ENCODE data around the gene MT1E.

MT1E gene

GRCh38 chr16:56628486-56629350, 3.1 kb downstream of the MT1E start:
- Mint-ChIP-seq H3K4me3 (no peak overlapping the region), H3K9me3 (no peaks in the 10 kb centered on the region), H3K36me3 (ENCODE audit: low read depth) (no peaks in the 10 kb centered on the region), H3K4me1 (ENCODE audit: low read depth) (peaks cover 22% of the 10 kb centered on the region), H3K27ac (no peak overlapping the region), H3K27me3 (peaks cover 63% of the 10 kb centered on the region)
- no peak for DNase-seq

- no peak for DNase-seq
- Mint-ChIP-seq H3K9me3 (no peaks in the 10 kb centered on the region), H3K36me3 (ENCODE audit: low read depth) (no peaks in the 10 kb centered on the region), H3K27me3 (peaks cover 71% of the 10 kb centered on the region), H3K4me1 (ENCODE audit: low read depth) (peaks cover 22% of the 10 kb centered on the region), H3K27ac (no peak overlapping the region), H3K4me3 (no peak overlapping the region)
Observed at GRCh38 chr16:56629531-56629930, 4.0 kb downstream of the MT1E start.

GRCh38 chr16:56630134-56630533, 4.6 kb downstream of the MT1E start:
- H3K27me3 Mint-ChIP-seq, result peaks cover 72% of the 10 kb centered on the region

GRCh38 chr16:56631197-56631596, 5.6 kb downstream of the MT1E start:
- peaks cover 73% of the 10 kb centered on the region for H3K27me3 Mint-ChIP-seq
- no peaks in the 10 kb centered on the region for H3K36me3 Mint-ChIP-seq (ENCODE audit: low read depth)
- H3K9me3 Mint-ChIP-seq, result no peaks in the 10 kb centered on the region
- no peak overlapping the region for H3K27ac Mint-ChIP-seq
- DNase-seq, result no peak
- peaks cover 20% of the 10 kb centered on the region for H3K4me1 Mint-ChIP-seq (ENCODE audit: low read depth)
- no peak overlapping the region for H3K4me3 Mint-ChIP-seq

More at GRCh38 chr16:56630134-56630533, 4.6 kb downstream of the MT1E start:
- DNase-seq, result no peak
- Mint-ChIP-seq H3K9me3 (no peaks in the 10 kb centered on the region), H3K36me3 (ENCODE audit: low read depth) (no peaks in the 10 kb centered on the region), H3K4me3 (no peak overlapping the region), H3K4me1 (ENCODE audit: low read depth) (peaks cover 22% of the 10 kb centered on the region), H3K27ac (no peak overlapping the region)

- Mint-ChIP-seq H3K9me3 (no peaks in the 10 kb centered on the region), H3K4me3 (peak overlapping the region; percentile 34), H3K27ac (no peak overlapping the region), H3K4me1 (ENCODE audit: low read depth) (peaks cover 19% of the 10 kb centered on the region), H3K27me3 (peaks cover 74% of the 10 kb centered on the region), H3K36me3 (ENCODE audit: low read depth) (no peaks in the 10 kb centered on the region)
- DNase-seq, result no peak
Observed at GRCh38 chr16:56631832-56632155, 6.2 kb downstream of the MT1E start.

- Mint-ChIP-seq H3K36me3 (ENCODE audit: low read depth) (no peaks in the 10 kb centered on the region), H3K27me3 (peaks cover 74% of the 10 kb centered on the region), H3K4me1 (ENCODE audit: low read depth) (peaks cover 19% of the 10 kb centered on the region), H3K9me3 (no peaks in the 10 kb centered on the region), H3K4me3 (peak within 1 kb of the TSS; percentile 43), H3K27ac (no peak within 1 kb of the TSS)
- DNase-seq, result no peak
Observed at GRCh38 chr16:56632156-56632847, 6.7 kb downstream of the MT1E start, which contains the start of gene MT1M. Gene MT1M, plus strand, starts transcription at chr16:56632659. Its CDS starts 73 bp downstream, at chr16:56632732.

GRCh38 chr16:56632848-56633365, 7.3 kb downstream of the MT1E start:
- Mint-ChIP-seq H3K27me3 (peaks cover 79% of the 10 kb centered on the region), H3K9me3 (no peaks in the 10 kb centered on the region)
- no peak for DNase-seq

GRCh38 chr16:56633535-56633934, 8.0 kb downstream of the MT1E start:
- Mint-ChIP-seq H3K27ac (no peak overlapping the region), H3K4me1 (ENCODE audit: low read depth) (peaks cover 27% of the 10 kb centered on the region), H3K9me3 (no peaks in the 10 kb centered on the region), H3K4me3 (no peak overlapping the region), H3K27me3 (peaks cover 85% of the 10 kb centered on the region), H3K36me3 (ENCODE audit: low read depth) (no peaks in the 10 kb centered on the region)
- DNase-seq, result no peak

More at GRCh38 chr16:56632848-56633365, 7.3 kb downstream of the MT1E start:
- Mint-ChIP-seq H3K36me3 (ENCODE audit: low read depth) (no peaks in the 10 kb centered on the region), H3K27ac (no peak overlapping the region), H3K4me1 (ENCODE audit: low read depth) (peaks cover 22% of the 10 kb centered on the region), H3K4me3 (peak overlapping the region; percentile 15)

GRCh38 chr16:56634715-56635440, 9.3 kb downstream of the MT1E start:
- Mint-ChIP-seq H3K4me3 (peak overlapping the region; percentile 51), H3K27ac (no peak overlapping the region), H3K36me3 (ENCODE audit: low read depth) (no peaks in the 10 kb centered on the region), H3K9me3 (no peaks in the 10 kb centered on the region), H3K4me1 (ENCODE audit: low read depth) (peaks cover 29% of the 10 kb centered on the region), H3K27me3 (peaks cover 97% of the 10 kb centered on the region)
- DNase-seq, result no peak

- peaks cover 97% of the 10 kb centered on the region for H3K27me3 Mint-ChIP-seq
- H3K9me3 Mint-ChIP-seq, result no peaks in the 10 kb centered on the region
- no peaks in the 10 kb centered on the region for H3K36me3 Mint-ChIP-seq (ENCODE audit: low read depth)
- H3K4me3 Mint-ChIP-seq, result peak overlapping the region; percentile 51
- no peak overlapping the region for H3K27ac Mint-ChIP-seq
- DNase-seq, result no peak
- H3K4me1 Mint-ChIP-seq (ENCODE audit: low read depth), result peaks cover 29% of the 10 kb centered on the region
Observed at GRCh38 chr16:56635441-56635967, 9.9 kb downstream of the MT1E start.

- H3K36me3 Mint-ChIP-seq (ENCODE audit: low read depth), result no peaks in the 10 kb centered on the region
- no peaks in the 10 kb centered on the region for H3K9me3 Mint-ChIP-seq
- no peak for DNase-seq
- H3K27ac Mint-ChIP-seq, result no peak overlapping the region
- no peak overlapping the region for H3K4me3 Mint-ChIP-seq
- H3K27me3 Mint-ChIP-seq, result peaks cover 92% of the 10 kb centered on the region
- H3K4me1 Mint-ChIP-seq (ENCODE audit: low read depth), result peaks cover 27% of the 10 kb centered on the region
Observed at GRCh38 chr16:56636616-56637413, 11.2 kb downstream of the MT1E start.

- Mint-ChIP-seq H3K9me3 (no peaks in the 10 kb centered on the region), H3K4me1 (ENCODE audit: low read depth) (peaks cover 31% of the 10 kb centered on the region), H3K4me3 (peak within 1 kb of the TSS; percentile 57), H3K27ac (no peak within 1 kb of the TSS), H3K36me3 (ENCODE audit: low read depth) (no peaks in the 10 kb centered on the region), H3K27me3 (peaks cover 80% of the 10 kb centered on the region)
- DNase-seq, result no peak
Observed at GRCh38 chr16:56637814-56638750, 12.5 kb downstream of the MT1E start, which contains the start of gene MT1A. Gene MT1A, plus strand, starts transcription at chr16:56638666. Its CDS starts 73 bp downstream, at chr16:56638739.

- DNase-seq, result no peak
- H3K4me3 Mint-ChIP-seq, result no peak overlapping the region
- peaks cover 40% of the 10 kb centered on the region for H3K4me1 Mint-ChIP-seq (ENCODE audit: low read depth)
- H3K27ac Mint-ChIP-seq, result no peak overlapping the region
- H3K36me3 Mint-ChIP-seq (ENCODE audit: low read depth), result no peaks in the 10 kb centered on the region
- peaks cover 71% of the 10 kb centered on the region for H3K27me3 Mint-ChIP-seq
- no peaks in the 10 kb centered on the region for H3K9me3 Mint-ChIP-seq
Observed at GRCh38 chr16:56639045-56639444, 13.5 kb downstream of the MT1E start.
